SW480 (cell line): Measurements from ENCODE around the gene ACCSL.

ENCODE experiments used
- DNase-seq: peaks from one replicate; pipeline ENCODE4 v3.0.0-alpha.2; 2016; ENCODE audit warnings: low spot score

ACCSL gene

GRCh38 chr11:44065161-44065661, 17.4 kb downstream of the ACCSL start:
- DNase-seq, result no peak

DNA sequence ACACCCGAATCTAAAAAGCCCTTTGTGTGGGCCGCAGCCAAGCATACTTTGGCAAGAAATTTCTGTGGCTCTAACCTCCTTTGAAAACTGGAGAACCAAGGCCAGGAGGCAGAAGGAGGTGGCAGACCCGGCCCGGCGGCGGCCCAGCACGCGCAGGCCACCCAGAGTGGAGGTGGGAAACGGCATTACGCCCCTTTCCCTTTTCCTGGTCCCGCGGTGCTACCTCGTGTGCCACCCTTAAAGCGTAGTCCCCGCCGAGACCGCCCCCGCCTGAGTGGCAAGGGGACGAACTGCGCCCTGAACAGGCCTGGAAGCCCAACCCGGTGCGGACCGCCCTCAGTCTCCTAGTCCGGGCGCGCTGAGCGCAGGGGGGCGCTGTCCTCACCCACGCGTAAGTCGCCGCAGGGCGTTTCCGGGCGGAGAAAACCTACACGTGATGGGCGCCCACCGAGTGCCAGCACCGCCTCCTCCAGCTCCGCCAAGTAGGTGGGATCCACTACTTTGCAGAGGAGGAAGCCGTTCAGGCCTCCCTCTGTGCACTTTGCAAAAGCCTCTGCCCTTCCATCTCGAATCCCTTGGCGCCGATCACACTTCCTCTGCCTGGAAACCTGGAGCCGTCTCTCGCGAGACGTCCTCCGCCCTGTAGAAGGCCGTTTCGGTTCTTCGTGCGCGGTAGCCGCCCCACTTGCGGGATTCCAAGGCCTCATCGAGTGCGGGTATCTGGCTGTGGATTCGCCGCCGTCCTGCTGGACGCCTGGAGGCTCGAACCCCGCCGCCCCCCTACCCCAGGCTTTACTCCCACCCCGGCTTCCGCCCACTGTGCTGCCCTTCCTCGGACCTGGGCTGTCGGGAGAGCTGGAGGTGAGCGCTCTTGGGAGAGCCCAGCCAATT, 18.3 kb downstream of the ACCSL start, which contains the start of gene ACCS:
Gene ACCS (plus strand): TSS at position 430 of the 891 bp plus-strand sequence. CDS start 1,358 bp downstream, outside the sequence.
- DNase-seq, result peak; percentile 95

GRCh38 chr11:44066732-44067141, 19.0 kb downstream of the ACCSL start:
- DNase-seq, result peak; percentile 77

- no peak for DNase-seq
These were observed 19.5 kb downstream of the ACCSL start for GRCh38 chr11:44067266-44067665.

DNA sequence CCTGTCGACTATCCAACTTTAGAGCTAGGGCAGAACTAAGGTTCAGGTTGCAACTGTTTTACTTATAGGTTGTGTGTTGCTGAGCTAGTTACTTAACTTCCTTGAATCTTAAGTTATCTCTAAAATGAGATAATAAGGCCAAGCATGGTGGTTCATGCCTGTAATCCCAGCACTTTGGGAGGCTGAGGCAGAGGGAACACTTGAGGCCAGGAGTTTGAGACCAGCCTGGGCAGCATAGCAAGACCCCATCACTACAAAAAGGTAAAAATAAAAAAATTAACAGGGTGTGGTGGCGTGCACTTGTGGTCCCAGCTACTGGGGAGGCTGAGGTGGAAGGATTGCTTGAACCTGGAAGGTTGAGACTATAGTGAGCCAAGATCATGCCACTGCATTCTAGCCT, 20.4 kb downstream of the ACCSL start:
- DNase-seq, result no peak

DNA sequence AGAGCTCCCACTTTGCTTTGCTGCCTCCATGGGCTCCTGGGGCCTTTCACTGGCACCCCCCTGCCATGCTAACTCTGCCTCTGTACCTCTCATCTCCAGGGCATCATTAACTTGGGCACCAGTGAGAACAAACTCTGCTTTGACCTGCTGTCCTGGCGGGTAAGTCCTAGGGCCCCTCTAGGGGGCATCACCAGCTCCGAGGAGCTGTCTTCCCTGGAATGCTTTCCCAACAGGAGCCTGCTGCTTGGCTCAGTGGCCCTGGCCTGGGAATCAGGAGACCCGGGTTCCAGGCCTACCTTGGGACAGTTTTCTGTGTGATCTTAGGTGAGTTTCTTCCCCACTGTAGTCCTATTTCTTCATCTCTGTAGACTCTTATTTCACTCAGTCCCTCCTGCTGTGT, 23.4 kb downstream of the ACCSL start:
- DNase-seq, result no peak

GRCh38 chr11:44072757-44073658, 25.2 kb downstream of the ACCSL start:
- DNase-seq, result no peak

DNA sequence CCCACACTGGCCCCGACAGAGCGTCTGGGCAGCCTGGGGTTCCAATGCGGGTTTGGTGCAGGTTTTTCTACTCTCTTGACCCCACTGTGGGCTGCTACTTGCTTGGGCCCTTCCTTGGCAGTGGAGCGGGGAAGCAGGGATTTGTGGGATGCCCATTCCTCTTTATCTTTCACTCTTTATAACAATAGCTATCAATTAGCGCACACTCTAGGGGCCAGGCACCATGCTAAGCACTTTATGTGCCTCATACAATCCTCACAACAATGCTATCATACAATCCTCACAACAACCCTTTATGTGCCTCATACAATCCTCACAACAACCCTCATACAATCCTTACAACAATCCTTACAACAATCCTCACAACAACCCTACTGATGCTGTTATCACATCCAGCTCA, 31.0 kb downstream of the ACCSL start:
- no peak for DNase-seq

GRCh38 chr11:44079376-44079775, 31.6 kb downstream of the ACCSL start:
- no peak for DNase-seq

GRCh38 chr11:44080951-44081350, 33.2 kb downstream of the ACCSL start:
- no peak for DNase-seq

GRCh38 chr11:44082645-44083044, 34.9 kb downstream of the ACCSL start:
- DNase-seq, result no peak

DNA sequence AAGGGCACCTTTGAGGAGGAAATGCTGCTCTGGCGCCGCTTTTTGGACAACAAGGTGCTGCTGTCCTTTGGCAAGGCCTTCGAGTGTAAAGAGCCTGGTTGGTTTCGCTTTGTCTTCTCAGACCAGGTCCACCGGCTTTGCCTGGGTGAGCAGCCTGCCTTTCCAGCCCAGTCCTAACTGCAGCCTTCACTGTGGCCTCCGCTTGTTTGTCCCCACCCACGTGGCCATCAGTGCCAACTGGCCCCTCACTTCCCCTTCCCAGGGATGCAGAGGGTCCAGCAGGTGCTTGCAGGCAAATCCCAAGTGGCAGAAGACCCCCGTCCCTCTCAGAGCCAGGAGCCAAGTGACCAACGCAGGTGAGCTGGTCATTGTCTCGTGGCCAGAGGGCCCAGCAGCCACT, 35.7 kb downstream of the ACCSL start:
- no peak for DNase-seq

DNA sequence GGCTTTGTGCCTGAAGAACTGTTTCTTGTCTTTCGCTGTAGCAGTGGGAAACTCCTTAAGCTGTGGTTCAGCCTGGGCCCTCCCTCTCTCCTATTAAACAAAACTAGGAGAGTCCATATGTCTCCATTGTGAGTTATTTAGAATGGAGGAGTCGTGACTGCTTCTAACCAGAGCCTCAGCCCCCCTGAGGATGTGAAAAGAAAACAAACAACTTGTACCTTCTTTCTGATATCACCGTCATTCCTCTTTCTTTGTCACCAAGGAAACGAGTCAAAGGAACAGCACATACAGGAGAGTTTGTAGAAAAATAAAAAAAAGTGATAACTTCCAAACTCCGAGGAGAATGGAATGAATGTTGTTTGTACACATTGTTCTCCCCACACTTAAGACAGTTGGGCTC, 36.1 kb downstream of the ACCSL start:
- no peak for DNase-seq

DNA sequence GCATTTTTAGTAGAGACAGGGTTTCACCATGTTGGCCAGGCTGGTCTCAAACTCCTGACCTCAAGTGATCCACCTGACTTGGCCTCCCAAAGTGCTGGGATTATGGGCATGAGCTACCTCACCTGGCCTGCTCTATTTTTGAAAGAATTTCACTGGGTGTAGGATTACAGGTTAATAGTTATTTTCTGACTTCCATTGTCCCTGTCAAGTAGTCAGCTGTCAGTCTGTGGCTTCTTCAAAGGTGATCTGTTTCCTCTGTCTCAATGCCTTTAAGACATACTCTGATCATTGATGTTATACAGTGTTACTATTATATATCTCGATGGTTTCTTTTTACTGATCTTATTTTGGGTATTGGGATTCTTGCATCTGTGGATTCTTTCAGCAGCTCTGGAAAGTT, 37.5 kb downstream of the ACCSL start:
- DNase-seq, result no peak

- no peak for DNase-seq
These were observed 40.6 kb downstream of the ACCSL start for GRCh38 chr11:44088377-44088776.

DNA sequence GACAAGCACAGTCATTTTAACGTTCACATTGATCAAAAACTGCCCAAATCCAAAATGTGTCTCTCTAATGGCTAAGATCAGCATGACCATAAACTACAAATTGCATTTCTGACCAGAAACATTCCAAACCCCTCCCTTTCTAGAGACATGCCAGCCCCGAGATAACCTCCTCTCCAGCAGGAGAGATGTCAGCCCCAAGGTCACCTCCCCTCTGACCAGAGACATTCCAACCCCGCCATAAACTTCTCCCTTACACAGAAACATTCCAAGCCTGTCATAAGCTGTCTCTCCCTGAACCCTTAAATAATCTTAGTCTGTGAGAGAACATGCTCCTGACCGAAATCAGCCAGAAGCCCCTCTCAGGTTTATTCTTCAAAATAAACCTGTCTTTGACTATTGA, 41.1 kb downstream of the ACCSL start:
- DNase-seq, result no peak

GRCh38 chr11:44090539-44090938, 42.8 kb downstream of the ACCSL start:
- no peak for DNase-seq

GRCh38 chr11:44094260-44094868, 46.6 kb downstream of the ACCSL start:
- peak; percentile 82 for DNase-seq

DNA sequence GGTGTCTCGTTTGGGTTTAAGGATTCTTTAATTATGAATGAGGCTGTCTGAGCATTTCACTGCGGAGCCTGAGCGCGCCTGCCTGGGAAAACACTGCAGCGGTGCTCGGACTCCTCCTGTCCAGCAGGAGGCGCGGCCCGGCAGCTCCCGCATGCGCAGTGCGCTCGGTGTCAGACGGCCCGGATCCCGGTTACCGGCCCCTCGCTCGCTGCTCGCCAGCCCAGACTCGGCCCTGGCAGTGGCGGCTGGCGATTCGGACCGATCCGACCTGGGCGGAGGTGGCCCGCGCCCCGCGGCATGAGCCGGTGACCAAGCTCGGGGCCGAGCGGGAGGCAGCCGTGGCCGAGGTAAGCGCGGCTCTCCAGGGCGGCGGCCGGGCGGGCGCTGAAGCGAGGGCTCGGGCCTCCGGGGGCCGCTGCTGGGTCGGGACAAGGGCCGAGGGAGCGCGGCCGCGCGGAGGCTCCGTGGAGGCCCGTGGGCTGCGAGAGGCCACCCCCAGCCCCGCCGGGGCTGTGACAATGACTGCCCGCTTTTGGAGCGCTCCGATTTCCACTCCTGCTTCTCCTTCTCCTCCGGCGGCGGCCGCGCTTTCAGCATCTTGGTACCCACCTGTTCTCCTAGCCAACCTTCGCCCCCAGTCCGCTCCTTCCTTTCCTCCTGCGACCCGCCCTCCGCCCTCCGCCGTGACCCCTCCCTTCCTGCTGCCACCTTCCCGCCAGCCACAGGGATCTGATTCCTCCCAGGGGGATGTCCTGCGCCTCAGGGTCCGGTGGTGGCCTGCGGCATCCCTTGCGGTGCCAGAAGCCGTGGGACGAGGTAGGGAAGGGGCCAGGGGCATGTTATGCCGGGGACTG, 48.0 kb downstream of the ACCSL start, which contains the start of gene EXT2:
Gene EXT2 (plus strand): TSS at position 173 of the 854 bp plus-strand sequence. CDS start 12,035 bp downstream, outside the sequence.
- DNase-seq, result peak; percentile 84

- peak; percentile 25 for DNase-seq
These were observed 48.8 kb downstream of the ACCSL start for GRCh38 chr11:44096360-44097185.
